Fibroblast of villous mesenchyme (primary cell): ENCODE measurements around the gene GPS1. TPM values are rescaled to one million over a fixed set of nuclear protein-coding genes. Genes with fewer than 3 reads are reported as not detected.

Experiments
- DNase-seq: peaks from one replicate; pipeline ENCODE4 v3.0.0-alpha.2; 2010; ENCODE audit warnings: low read depth
- H3K4me3 ChIP-seq: 2 replicates; pipeline ENCODE4 v1.5.1; 2011; ENCODE audit warnings: low read depth, mild to moderate bottlenecking, low read length
- CTCF ChIP-seq: IDR thresholded peaks from 2 replicates; pipeline ENCODE4 v1.5.1; 2012; ENCODE audit warnings: low read depth, mild to moderate bottlenecking, low read length; ENCODE audit not compliant: insufficient read depth
- total RNA-seq: library from RNA; depleted of rRNA; stranded (reverse); fragments of >200 nt; gene quantifications from 2 replicates; pipeline ENCODE4 v1.2.3, GENCODE V29; 2012

The GPS1 gene
- total RNA-seq, 1 donor = 104 TPM

- DNase-seq = no peak
- TF ChIP-seq CTCF = no peak
- no peak overlapping the region for H3K4me3 ChIP-seq
These were observed 30.3 kb downstream of the GPS1 start for GRCh38 chr17:82081966-82082365.

- DNase-seq = no peak
- H3K4me3 ChIP-seq = no peak overlapping the region
- no peak for TF ChIP-seq CTCF
These were observed 30.8 kb downstream of the GPS1 start for GRCh38 chr17:82082456-82082855.

- no peak overlapping the region for H3K4me3 ChIP-seq
- no peak for DNase-seq
- TF ChIP-seq CTCF = no peak
These were observed 31.3 kb downstream of the GPS1 start for GRCh38 chr17:82083009-82083408.

- TF ChIP-seq CTCF = no peak
- no peak overlapping the region for H3K4me3 ChIP-seq
- no peak for DNase-seq
These were observed 32.0 kb downstream of the GPS1 start for GRCh38 chr17:82083533-82084359.

GRCh38 chr17:82084373-82085030 lies 32.8 kb downstream of the GPS1 start:
- no peak for DNase-seq
- TF ChIP-seq CTCF = no peak
- no peak overlapping the region for H3K4me3 ChIP-seq

- TF ChIP-seq CTCF = no peak
- DNase-seq = no peak
- H3K4me3 ChIP-seq = no peak overlapping the region
These were observed 33.5 kb downstream of the GPS1 start for GRCh38 chr17:82085031-82085861.
